BJ (cell line): ENCODE results near the gene FGFR2. TPM values are rescaled to one million over a fixed set of nuclear protein-coding genes. Genes with fewer than 3 reads are reported as not detected.

Experiments used
- CTCF ChIA-PET: fragments of 350-600 bp; formaldehyde crosslinking; extraction: SDS; loops from one replicate; lab custom pipeline; 2021; ENCODE audit warnings: antibody characterized with exemption, inconsistent platforms; lab: Yijun Ruan, JAX
- POLR2A ChIA-PET: fragments of 300-600 bp; sonication (Branson Sonifier 250); formaldehyde crosslinking; extraction: SDS; loops from one replicate; lab custom pipeline; 2021; ENCODE audit warnings: antibody characterized with exemption; lab: Charles Lee
- DNase-seq: peaks from one replicate; pipeline ENCODE4 v3.0.0-alpha.2; 2011; ENCODE audit warnings: low read depth
- H3K27me3 ChIP-seq: 2 replicates; pipeline ENCODE4 v1.6.0; 2011; ENCODE audit warnings: low read length; ENCODE audit not compliant: control insufficient read depth, insufficient read depth
- H3K36me3 ChIP-seq: 2 replicates; pipeline ENCODE4 v1.5.1; 2011; ENCODE audit warnings: low read length; ENCODE audit not compliant: control insufficient read depth, insufficient read depth
- H3K4me3 ChIP-seq: 2 replicates; pipeline ENCODE4 v1.5.1; 2011; ENCODE audit warnings: low read depth, mild to moderate bottlenecking, control low read depth, low read length
- polyA plus RNA-seq: library from polyadenylated mRNA; depleted of rRNA; stranded (reverse); fragments of >200 nt; gene quantifications from 2 replicates; pipeline ENCODE4 v1.2.3, GENCODE V29; 2011
- TF ChIP-seq, protein P1 (sequence below): IDR thresholded peaks from 2 replicates; pipeline ENCODE4 v1.5.1; 2011; ENCODE audit warnings: low read depth, mild to moderate bottlenecking, control low read depth, inconsistent platforms, low read length, moderate library complexity; ENCODE audit not compliant: insufficient read depth

FGFR2 gene
- polyA plus RNA-seq, 1 experiment: 0.26 TPM

DNA sequence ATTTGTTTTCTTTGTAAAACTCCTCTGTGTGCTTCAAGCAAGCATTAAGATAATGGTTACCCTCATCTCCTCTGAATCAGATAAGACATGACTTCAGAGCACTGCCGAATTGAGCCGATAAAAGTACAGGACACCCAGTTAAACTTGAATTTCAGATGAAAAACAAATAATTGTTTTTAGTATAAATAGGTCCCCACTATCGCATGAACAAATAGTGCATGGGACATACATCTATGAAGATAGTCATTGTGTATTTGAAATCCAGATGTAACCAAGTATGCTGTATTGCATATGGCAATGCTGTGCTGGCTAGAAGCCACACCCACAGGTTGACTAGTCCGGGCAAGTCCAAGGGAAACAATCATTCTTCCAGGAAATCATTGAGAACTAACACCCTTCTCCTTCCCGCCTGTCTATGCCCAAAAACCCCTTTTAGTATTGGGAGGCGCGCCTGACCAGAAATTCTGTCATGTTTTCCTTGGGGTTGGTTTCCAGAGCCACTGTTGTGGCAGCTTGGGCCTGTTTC lies 12.6 kb upstream of the FGFR2 start:
- ChIA-PET CTCF (no interaction called here), POLR2A (no interaction called here)
- no peak for DNase-seq
- TF ChIP-seq, protein P1, sequence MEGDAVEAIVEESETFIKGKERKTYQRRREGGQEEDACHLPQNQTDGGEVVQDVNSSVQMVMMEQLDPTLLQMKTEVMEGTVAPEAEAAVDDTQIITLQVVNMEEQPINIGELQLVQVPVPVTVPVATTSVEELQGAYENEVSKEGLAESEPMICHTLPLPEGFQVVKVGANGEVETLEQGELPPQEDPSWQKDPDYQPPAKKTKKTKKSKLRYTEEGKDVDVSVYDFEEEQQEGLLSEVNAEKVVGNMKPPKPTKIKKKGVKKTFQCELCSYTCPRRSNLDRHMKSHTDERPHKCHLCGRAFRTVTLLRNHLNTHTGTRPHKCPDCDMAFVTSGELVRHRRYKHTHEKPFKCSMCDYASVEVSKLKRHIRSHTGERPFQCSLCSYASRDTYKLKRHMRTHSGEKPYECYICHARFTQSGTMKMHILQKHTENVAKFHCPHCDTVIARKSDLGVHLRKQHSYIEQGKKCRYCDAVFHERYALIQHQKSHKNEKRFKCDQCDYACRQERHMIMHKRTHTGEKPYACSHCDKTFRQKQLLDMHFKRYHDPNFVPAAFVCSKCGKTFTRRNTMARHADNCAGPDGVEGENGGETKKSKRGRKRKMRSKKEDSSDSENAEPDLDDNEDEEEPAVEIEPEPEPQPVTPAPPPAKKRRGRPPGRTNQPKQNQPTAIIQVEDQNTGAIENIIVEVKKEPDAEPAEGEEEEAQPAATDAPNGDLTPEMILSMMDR: no peak
- Histone ChIP-seq H3K4me3 (no peak overlapping the region), H3K27me3 (no peaks in the 10 kb centered on the region), H3K36me3 (no peaks in the 10 kb centered on the region)

DNA sequence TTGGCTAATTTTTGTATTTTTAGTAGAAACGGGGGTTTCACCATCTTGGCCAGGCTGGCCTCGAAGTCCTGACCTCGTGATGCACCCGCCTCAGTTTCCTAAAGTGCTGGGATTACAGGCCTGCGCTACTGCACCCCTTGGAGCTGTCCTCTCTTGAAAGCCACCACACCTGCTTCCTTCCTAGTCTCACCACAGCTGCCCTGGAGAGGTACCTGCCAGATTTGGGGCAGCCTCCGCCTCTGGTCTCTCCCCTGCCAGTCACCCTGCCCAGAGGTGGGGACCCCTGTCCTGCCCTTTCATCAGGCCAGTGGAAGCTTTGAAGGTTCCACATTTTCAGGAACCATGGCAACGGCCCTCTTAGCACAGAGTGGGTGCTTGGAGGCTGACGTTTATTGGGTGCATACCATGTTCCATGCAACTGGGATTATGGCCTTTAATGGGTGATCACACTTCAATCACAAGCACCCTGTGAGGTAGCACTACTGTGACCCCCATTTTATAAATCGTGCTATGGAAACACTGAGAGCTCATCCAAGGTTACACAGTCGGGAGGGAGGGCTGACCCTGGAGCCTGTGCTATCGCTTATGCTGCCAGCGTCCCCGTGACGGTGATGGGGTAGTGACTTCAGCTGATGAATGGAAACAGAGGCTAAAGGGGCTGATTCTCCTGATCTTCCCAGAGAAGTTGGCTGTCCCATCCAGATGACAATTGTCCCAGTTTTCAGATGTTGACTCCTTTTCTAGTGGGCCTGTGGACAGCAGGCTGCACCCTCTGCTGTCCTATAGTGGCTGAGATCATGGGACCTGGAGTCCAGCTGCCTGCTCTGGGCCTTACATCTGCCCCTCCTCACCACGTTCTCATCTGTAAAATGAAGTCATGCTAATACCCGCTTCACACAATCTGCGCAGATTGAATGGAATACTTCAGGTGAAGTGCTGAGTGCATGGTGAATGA lies 11.5 kb upstream of the FGFR2 start:
- H3K27me3 ChIP-seq: no peaks in the 10 kb centered on the region
- H3K36me3 ChIP-seq: no peaks in the 10 kb centered on the region
- DNase-seq: no peak
- ChIA-PET CTCF (interaction anchor here (0.5 to 2.2 kb wide), 6 partner anchors 15 to 661 kb away, joined by 3 to 8 read pairs (median 4); no protein-coding TSS in a partner anchor), POLR2A (no interaction called here)
- H3K4me3 ChIP-seq: no peak overlapping the region
- TF ChIP-seq, protein P1: no peak

DNA sequence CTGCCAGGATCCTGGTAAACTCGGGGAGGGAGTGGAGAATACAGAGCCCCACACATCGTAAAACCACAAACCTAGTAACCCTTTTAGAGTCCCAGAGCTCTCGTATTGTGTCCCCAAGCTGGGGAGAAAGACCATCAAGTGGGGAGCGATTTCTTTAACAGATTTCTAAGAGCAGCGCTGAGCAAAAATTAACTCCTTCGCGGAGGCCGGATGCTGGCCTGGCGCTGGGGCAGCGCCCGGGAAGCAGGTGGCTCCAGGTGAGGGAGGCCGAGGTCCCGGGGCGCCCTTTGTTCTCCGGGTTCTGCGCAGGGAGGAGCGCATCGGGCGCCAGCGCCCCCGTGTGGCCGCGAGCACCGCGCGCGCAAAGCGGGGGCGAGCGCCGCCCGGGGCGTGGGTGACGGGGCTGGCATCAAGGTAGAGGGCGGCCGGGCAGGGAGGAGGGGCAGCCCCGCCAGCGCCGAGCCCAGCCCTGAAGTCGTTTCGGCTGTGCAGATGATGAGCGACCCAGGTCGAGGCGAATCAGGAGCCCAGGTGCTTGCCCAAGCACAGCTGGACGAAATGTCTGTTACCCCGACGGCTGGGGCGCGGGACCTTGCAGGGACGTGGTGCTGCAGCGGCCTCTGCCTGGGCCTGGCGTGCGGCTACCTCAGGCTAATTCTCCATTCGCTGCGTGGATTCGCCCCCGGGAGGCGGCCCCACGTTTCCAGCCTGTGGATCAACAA lies 10.4 kb upstream of the FGFR2 start:
- no peaks in the 10 kb centered on the region for H3K27me3 ChIP-seq
- H3K4me3 ChIP-seq: no peak overlapping the region
- ChIA-PET CTCF (interaction anchor here (0.5 to 2.2 kb wide), 6 partner anchors 16 to 660 kb away, joined by 3 to 8 read pairs (median 4); no protein-coding TSS in a partner anchor), POLR2A (no interaction called here)
- DNase-seq: no peak
- TF ChIP-seq, protein P1: peak; percentile 31; the same call in 1 of the 2 replicates
- no peaks in the 10 kb centered on the region for H3K36me3 ChIP-seq

DNA sequence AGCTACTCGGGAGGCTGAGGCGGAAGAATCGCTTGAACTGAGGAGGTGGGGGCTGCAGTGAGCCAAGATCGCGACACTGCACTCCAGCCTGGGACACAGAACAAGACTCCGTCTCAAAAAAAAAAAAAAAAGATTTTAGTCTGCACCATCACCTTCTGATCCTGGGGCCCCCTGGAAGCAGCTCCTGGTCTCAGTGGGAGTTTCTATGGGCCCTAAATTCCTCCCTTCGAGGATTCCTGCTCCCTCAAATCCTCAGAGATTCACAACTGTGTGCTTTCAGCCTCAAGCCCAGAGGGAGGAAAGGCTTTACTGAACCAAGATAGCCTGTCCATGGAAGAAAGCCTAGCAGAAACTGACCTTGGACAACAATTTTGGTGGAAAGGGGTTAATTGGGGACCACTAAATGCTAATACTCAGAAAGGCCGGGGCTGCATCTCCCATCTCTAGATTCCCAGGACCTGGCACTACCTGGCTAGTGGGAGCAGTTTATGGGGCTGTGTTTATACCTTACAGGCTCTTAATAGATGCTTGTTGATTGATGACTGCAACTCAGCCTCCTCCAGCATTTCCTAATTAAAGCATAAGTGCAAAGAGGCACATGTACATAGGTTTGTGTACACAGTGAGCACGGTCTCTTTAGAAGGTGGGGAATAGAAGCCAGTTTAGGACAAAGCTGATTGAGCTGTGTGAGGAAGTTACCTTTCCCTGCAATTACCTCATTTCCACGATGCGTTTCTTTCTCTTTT lies 9.2 kb upstream of the FGFR2 start:
- Histone ChIP-seq H3K4me3 (no peak overlapping the region), H3K27me3 (no peaks in the 10 kb centered on the region), H3K36me3 (no peaks in the 10 kb centered on the region)
- no peak for DNase-seq
- TF ChIP-seq, protein P1: no peak
- ChIA-PET CTCF (interaction anchor here (2.2 kb wide), 1 partner anchor 19 kb away, joined by 8 read pairs; no protein-coding TSS in a partner anchor), POLR2A (no interaction called here)
